Measurements from ENCODE around the gene JAZF1.

Gene JAZF1

DNA sequence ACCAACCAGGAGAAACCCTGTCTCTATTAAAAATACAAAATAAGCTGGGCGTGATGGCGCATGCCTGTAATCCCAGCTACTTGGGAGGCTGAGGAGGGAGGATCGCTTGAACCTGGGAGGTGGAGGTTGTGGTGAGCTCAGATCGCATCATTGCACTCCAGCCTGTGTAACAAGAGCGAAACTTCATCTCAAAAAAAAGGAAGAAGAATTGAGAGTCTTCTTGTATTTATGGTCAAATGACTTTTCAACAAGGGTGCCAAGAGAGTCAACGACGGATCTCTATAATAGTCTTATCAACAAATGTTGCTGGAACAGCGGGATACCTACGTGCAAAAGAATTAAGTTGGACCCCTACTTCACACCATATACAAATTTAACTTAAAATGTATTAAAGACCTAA, 21.6 kb upstream of the JAZF1 start:
- Histone ChIP-seq H3K4me1 (ENCODE audit: insufficient read depth, low read length, severe bottlenecking) (no peaks in the 10 kb centered on the region), H3K4me2 (ENCODE audit: low read length) (no peak overlapping the region), H3F3A (ENCODE audit: insufficient read depth, low read length) (no peaks in the 10 kb centered on the region), H2AFZ (ENCODE audit: low read length) (no peak overlapping the region), H3K36me3 (ENCODE audit: insufficient read depth, low read length) (no peaks in the 10 kb centered on the region), H3K27me3 (ENCODE audit: insufficient read depth, low read length) (no peaks in the 10 kb centered on the region), H3K27ac (ENCODE audit: low read depth, low read length, poor library complexity, severe bottlenecking) (no peak overlapping the region), H3K9me2 (ENCODE audit: low read depth, low read length) (no peaks in the 10 kb centered on the region), H3K4me3 (ENCODE audit: low read depth, low read length, poor library complexity, severe bottlenecking) (no peak overlapping the region), H4K20me1 (ENCODE audit: insufficient read depth, low read length) (no peaks in the 10 kb centered on the region), H3K79me2 (ENCODE audit: insufficient read depth, low read length) (no peaks in the 10 kb centered on the region), H3K9me3 (ENCODE audit: low read length) (no peaks in the 10 kb centered on the region), H3K9ac (ENCODE audit: low read length) (no peak overlapping the region)
- TF ChIP-seq, protein P1, sequence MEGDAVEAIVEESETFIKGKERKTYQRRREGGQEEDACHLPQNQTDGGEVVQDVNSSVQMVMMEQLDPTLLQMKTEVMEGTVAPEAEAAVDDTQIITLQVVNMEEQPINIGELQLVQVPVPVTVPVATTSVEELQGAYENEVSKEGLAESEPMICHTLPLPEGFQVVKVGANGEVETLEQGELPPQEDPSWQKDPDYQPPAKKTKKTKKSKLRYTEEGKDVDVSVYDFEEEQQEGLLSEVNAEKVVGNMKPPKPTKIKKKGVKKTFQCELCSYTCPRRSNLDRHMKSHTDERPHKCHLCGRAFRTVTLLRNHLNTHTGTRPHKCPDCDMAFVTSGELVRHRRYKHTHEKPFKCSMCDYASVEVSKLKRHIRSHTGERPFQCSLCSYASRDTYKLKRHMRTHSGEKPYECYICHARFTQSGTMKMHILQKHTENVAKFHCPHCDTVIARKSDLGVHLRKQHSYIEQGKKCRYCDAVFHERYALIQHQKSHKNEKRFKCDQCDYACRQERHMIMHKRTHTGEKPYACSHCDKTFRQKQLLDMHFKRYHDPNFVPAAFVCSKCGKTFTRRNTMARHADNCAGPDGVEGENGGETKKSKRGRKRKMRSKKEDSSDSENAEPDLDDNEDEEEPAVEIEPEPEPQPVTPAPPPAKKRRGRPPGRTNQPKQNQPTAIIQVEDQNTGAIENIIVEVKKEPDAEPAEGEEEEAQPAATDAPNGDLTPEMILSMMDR (IDR thresholded peaks at IDR 0.05; ENCODE audit: low read length), result no peak
- no peak for TF ChIP-seq EZH2 (IDR thresholded peaks at IDR 0.05; ENCODE audit: borderline replicate concordance, low read length)

DNA sequence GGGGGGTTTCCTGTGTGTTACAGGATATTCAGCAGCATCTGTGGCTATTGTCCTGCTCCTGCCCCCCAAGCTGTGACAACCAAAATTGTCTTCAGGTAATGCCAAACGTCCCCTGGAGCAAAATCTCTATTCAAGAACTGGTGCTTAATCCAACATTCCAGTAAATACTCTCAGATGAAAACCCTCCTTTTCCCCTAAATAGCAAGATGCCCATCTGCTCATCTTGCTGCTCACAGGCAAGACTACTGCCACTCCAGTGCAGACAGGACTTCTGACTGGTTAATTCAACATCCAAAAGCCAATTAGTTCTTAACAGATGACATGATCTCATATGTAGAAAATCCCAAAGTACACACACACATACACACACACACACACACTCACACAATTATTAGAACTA, 20.5 kb upstream of the JAZF1 start:
- Histone ChIP-seq H3K27ac (ENCODE audit: low read depth, low read length, poor library complexity, severe bottlenecking) (no peak overlapping the region), H3K9me2 (ENCODE audit: low read depth, low read length) (no peaks in the 10 kb centered on the region), H3K9me3 (ENCODE audit: low read length) (no peaks in the 10 kb centered on the region), H3K4me3 (ENCODE audit: low read depth, low read length, poor library complexity, severe bottlenecking) (no peak overlapping the region), H3K9ac (ENCODE audit: low read length) (no peak overlapping the region), H3K79me2 (ENCODE audit: insufficient read depth, low read length) (no peaks in the 10 kb centered on the region), H4K20me1 (ENCODE audit: insufficient read depth, low read length) (no peaks in the 10 kb centered on the region), H3K36me3 (ENCODE audit: insufficient read depth, low read length) (no peaks in the 10 kb centered on the region), H3F3A (ENCODE audit: insufficient read depth, low read length) (no peaks in the 10 kb centered on the region), H3K4me1 (ENCODE audit: insufficient read depth, low read length, severe bottlenecking) (no peaks in the 10 kb centered on the region), H3K4me2 (ENCODE audit: low read length) (no peak overlapping the region), H3K27me3 (ENCODE audit: insufficient read depth, low read length) (no peaks in the 10 kb centered on the region), H2AFZ (ENCODE audit: low read length) (no peak overlapping the region)
- TF ChIP-seq, protein P1 (IDR thresholded peaks at IDR 0.05; ENCODE audit: low read length), result no peak
- no peak for TF ChIP-seq EZH2 (IDR thresholded peaks at IDR 0.05; ENCODE audit: borderline replicate concordance, low read length)

DNA sequence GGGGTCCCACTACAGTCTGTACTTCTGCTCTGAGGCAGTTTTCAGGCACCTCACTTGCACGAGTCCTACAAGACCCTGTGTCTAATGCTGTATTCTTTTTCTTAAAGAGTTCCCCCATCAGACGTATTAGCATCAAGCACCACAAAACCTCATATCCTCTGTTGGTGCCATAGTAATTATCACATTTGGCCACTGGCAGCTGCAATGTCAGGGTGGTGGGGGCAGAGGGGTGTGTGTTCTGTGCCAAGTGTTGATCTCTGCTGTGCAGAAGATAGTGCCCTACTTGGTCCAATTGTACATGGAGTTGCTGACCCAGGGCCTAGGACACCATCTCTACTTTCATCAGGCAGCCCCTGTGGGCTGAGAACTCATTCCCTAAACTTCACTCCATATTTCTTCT, 20.0 kb upstream of the JAZF1 start:
- Histone ChIP-seq H3K9me2 (ENCODE audit: low read depth, low read length) (no peaks in the 10 kb centered on the region), H3K4me1 (ENCODE audit: insufficient read depth, low read length, severe bottlenecking) (no peaks in the 10 kb centered on the region), H3F3A (ENCODE audit: insufficient read depth, low read length) (no peaks in the 10 kb centered on the region), H3K9ac (ENCODE audit: low read length) (no peak overlapping the region), H2AFZ (ENCODE audit: low read length) (no peak overlapping the region), H3K4me3 (ENCODE audit: low read depth, low read length, poor library complexity, severe bottlenecking) (no peak overlapping the region), H3K4me2 (ENCODE audit: low read length) (no peak overlapping the region), H4K20me1 (ENCODE audit: insufficient read depth, low read length) (no peaks in the 10 kb centered on the region), H3K27me3 (ENCODE audit: insufficient read depth, low read length) (no peaks in the 10 kb centered on the region), H3K79me2 (ENCODE audit: insufficient read depth, low read length) (no peaks in the 10 kb centered on the region), H3K9me3 (ENCODE audit: low read length) (no peaks in the 10 kb centered on the region), H3K36me3 (ENCODE audit: insufficient read depth, low read length) (no peaks in the 10 kb centered on the region), H3K27ac (ENCODE audit: low read depth, low read length, poor library complexity, severe bottlenecking) (no peak overlapping the region)
- TF ChIP-seq, protein P1 (IDR thresholded peaks at IDR 0.05; ENCODE audit: low read length), result no peak
- TF ChIP-seq EZH2 (IDR thresholded peaks at IDR 0.05; ENCODE audit: borderline replicate concordance, low read length), result no peak

All from OCI-LY1 (cell line).